Measurements from ENCODE around the gene TFEB.

The TFEB gene

DNA sequence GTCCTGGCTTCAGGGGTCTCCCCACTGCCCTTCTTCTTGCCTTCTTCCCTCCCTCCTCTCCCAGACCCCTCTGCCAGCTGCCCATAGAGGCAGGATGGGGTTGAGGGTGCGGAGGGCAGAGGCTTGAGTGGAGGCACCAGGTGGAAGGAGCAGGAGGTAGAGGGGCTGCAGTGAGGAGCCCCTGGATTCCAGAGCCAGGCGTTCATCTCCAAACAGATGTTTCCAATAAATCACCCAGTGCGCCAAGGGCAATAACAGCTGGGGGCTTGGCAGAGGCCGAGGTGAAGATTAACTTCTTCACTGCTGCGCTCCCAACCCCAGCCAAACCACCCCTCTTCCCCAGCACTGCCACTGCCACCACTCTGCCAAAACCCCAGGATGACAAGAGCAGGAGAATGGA is 86.5 kb downstream of the TFEB start:
- peaks cover 7% of the 10 kb centered on the region for H3K27me3 Mint-ChIP-seq
- no peak overlapping the region for H3K4me3 Mint-ChIP-seq
- H3K4me1 Mint-ChIP-seq (ENCODE audit: low read depth), result no peaks in the 10 kb centered on the region
- H3K27ac Mint-ChIP-seq, result no peak overlapping the region
- no peaks in the 10 kb centered on the region for H3K36me3 Mint-ChIP-seq
- H3K9me3 Mint-ChIP-seq (ENCODE audit: low read depth), result no peaks in the 10 kb centered on the region

DNA sequence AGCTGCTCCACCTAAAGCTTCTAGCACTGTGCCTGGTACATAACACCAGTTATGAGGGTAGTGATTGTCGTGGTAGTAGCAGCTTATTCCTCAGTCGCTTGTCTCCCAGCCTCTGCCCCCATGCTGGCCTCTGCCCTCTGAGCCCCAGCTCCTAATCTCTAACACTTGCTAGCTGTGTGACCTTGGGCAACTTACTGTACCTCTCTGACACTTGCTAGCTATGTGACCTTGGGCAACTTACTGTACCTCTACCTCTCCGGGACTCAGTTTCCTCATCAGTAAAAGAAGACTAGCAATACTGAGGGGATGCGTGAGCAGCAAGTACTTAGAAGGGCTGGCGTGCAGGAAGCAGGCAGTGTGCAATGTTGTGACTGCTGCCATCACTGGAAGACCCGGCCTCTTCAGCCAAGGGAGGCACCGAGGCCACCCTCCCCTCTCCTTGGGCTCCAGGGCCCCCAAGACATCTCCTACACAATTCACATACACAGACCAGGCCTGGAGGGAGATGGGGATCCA is 87.3 kb downstream of the TFEB start:
- H3K36me3 Mint-ChIP-seq, result no peaks in the 10 kb centered on the region
- H3K9me3 Mint-ChIP-seq (ENCODE audit: low read depth), result no peaks in the 10 kb centered on the region
- H3K4me1 Mint-ChIP-seq (ENCODE audit: low read depth), result no peaks in the 10 kb centered on the region
- H3K27me3 Mint-ChIP-seq, result peaks cover 7% of the 10 kb centered on the region
- H3K27ac Mint-ChIP-seq, result no peak overlapping the region
- no peak overlapping the region for H3K4me3 Mint-ChIP-seq

DNA sequence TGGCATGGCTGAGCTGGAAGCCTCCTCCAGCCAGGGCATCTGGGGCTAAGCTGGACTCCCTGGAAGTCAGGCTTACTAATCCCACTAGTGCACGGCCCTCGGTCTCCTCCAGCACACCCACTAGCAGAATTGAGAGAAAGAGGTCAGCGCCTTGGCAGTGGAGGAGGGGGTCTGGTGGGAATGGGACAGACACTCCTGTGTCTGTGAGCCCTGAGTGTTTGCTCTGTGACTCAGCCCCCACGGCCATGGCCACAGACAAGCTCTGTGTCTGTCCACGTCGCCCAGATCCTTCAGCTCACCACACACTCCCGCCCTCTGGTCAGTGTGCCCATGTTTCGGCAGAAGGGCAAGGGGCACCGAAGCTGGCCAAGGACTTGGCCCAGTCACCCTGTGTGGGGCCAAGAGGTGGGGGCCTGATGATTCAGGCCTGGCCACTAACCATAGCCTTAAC is 88.3 kb downstream of the TFEB start:
- Mint-ChIP-seq H3K27ac (no peak overlapping the region), H3K36me3 (no peaks in the 10 kb centered on the region), H3K4me3 (no peak overlapping the region), H3K9me3 (ENCODE audit: low read depth) (no peaks in the 10 kb centered on the region), H3K4me1 (ENCODE audit: low read depth) (no peaks in the 10 kb centered on the region), H3K27me3 (peaks cover 5% of the 10 kb centered on the region)

DNA sequence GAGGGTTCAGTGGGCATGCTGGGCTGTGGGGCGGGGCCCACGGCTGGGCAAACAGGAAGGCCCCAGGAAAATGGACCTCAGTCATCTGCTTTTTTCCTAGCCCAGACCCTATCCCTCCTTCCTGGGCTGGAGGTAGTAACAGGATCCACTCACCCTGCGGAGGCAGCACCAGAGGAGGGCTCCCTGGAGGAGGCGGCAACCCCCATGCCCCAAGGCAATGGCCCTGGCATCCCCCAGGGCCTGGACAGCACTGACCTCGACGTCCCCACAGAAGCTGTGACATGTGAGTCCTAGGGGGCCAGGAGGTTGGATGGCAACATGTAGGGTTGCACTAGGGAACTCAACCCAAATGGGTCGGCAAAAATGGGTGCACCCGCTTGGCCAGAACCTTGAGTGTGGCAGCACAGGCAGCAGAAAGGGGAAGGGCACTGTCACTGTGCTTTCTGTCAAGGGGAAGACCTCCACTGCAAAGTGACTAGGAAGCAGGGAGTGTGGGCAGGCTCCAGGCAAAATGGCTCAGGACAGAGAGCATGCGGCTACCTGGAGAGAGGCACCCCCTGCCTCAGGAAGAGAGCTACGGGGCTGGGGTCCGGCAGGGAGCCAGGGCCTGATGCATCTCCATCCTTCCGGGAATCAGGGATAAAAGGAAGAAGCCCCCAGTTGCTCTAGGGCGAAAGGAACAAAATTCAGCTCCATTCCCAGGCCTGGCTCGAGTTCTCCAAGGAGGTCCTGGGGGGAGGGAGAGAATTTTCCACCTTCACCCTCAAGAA is 89.2 kb downstream of the TFEB start:
- H3K27ac Mint-ChIP-seq, result no peak overlapping the region
- H3K4me1 Mint-ChIP-seq (ENCODE audit: low read depth), result no peaks in the 10 kb centered on the region
- H3K4me3 Mint-ChIP-seq, result no peak overlapping the region
- H3K27me3 Mint-ChIP-seq, result peaks cover 6% of the 10 kb centered on the region
- no peaks in the 10 kb centered on the region for H3K36me3 Mint-ChIP-seq
- H3K9me3 Mint-ChIP-seq (ENCODE audit: low read depth), result no peaks in the 10 kb centered on the region

DNA sequence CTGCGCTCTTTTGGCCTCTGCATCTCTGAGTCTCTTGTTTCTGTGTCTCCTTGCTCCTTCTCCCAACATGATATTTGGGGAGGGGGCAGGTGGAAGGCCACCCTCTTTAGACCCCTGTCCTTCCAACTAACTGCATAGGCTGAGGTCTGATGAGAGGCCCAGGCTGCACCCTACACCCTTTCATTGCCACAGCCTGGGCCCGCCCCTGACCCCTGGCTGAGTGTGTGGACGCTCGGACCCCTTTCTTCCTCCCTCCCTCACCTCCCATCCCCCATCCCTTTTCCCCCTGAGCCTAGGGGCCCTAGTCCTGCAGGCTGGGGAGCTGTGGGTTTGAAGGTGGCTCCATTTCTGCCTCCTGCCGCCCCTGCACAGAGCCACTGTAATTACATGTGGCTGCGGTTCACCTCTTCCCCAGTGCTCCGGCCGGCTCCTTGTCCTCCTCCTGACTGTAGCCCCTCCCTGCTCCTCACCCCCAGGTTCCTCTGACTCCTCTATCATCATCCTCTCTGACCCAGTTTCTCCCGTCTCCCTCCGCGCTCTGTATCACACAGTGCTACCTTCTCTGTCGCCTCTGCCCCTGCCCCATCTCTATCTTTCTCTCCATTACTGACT is 90.3 kb downstream of the TFEB start:
- no peaks in the 10 kb centered on the region for H3K36me3 Mint-ChIP-seq
- no peaks in the 10 kb centered on the region for H3K4me1 Mint-ChIP-seq (ENCODE audit: low read depth)
- H3K27me3 Mint-ChIP-seq, result peaks cover 10% of the 10 kb centered on the region
- no peak overlapping the region for H3K27ac Mint-ChIP-seq
- H3K4me3 Mint-ChIP-seq, result no peak overlapping the region
- H3K9me3 Mint-ChIP-seq (ENCODE audit: low read depth), result no peaks in the 10 kb centered on the region

DNA sequence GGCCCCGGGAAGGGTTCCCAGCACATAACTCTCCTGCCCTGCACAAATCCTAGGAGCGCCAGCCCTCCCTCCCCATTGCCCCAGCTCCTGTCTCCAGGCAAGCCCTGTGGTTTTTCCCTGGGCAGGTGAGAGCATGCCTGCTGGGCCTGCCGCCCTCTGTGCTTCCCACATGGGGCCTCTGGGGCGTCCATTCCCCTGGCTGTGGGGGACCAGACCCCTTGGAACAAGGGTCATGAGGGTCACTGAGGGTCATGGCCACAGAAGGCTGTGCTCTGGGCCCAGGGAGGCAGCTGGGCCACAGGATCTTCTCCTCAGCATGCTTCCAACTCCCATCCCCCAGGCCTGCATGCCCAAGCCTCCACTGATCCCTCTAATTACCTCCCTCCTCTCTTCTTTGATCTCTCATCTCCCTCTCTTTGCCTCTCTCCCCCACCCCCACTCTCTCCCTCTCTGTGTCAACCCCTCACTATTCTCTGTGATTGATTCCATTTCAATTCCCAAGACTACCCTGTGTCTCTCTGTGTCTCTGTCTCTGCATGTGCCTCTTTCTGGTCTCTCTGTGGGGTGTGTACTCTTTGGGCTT is 91.0 kb downstream of the TFEB start:
- Mint-ChIP-seq H3K27me3 (peaks cover 14% of the 10 kb centered on the region), H3K27ac (no peak overlapping the region), H3K36me3 (no peaks in the 10 kb centered on the region), H3K4me1 (ENCODE audit: low read depth) (peaks cover 4% of the 10 kb centered on the region), H3K4me3 (no peak overlapping the region), H3K9me3 (ENCODE audit: low read depth) (no peaks in the 10 kb centered on the region)

DNA sequence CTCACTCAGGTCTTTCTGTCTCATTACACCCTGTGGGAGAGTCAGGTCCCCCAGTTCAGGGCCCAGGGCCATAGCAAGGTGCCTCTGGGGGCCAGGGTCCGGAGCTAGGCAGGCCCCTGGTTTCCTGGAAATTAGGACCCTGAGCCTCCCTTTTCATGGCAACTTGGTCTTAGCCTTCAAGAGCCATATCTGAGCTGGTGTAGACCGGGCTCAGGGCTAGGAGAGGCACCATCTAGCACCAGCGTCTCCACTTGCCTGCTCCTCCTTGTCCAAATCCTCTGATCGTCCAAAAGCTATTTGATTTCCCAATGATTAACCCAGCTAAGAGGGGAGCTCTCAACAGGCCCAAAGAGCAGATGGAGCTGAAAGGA is 91.5 kb downstream of the TFEB start:
- Mint-ChIP-seq H3K27me3 (peaks cover 14% of the 10 kb centered on the region), H3K27ac (no peak overlapping the region), H3K4me1 (ENCODE audit: low read depth) (peaks cover 7% of the 10 kb centered on the region), H3K36me3 (no peaks in the 10 kb centered on the region), H3K4me3 (no peak overlapping the region), H3K9me3 (ENCODE audit: low read depth) (no peaks in the 10 kb centered on the region)

DNA sequence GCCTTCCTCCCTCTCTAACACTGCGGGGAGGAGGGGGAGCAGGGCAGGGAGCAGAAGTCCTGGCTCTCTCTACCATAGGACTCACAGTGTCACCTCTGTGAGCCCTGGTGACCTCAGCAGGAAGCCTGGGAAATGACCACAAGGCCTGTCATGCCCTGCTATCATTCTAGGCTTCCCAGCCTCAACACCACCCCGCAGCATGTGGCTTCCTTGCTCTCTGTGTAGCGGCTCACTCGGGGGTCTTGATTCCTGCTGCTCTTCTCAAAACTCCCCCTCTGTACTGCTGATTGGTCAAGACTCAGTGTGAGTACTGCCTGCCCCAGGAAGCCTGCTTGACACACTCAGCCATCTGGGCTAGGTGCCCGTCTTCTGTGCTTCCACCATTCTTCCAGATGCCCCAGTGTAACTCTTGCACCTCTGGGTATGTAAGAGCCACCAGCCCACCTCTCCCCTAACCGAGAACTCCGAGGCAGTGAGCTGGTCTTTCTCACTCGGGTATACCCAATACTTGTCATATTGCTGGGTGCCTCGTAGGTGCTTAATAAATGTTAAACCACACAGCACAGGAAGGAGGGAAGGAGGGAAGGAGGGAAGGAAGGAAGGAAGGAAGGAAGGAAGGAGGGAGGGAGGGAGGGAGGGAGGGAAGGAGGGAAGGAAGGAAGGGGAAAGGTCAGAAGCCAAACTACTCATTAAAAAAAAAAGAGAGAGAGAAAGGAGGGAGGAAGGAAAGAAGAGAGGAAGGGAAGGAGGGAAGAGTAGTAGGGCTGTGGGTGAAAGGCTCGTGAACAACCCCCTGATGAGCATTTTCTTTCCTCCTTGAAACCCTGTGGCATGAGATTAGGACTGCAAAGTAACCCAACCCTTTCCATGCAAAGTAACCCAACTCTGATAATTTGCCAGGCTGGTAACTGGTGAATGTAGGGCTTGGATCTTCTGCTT is 92.2 kb downstream of the TFEB start:
- Mint-ChIP-seq H3K27me3 (peaks cover 14% of the 10 kb centered on the region), H3K4me1 (ENCODE audit: low read depth) (peaks cover 8% of the 10 kb centered on the region), H3K4me3 (no peak overlapping the region), H3K27ac (no peak overlapping the region), H3K36me3 (no peaks in the 10 kb centered on the region), H3K9me3 (ENCODE audit: low read depth) (no peaks in the 10 kb centered on the region)

DNA sequence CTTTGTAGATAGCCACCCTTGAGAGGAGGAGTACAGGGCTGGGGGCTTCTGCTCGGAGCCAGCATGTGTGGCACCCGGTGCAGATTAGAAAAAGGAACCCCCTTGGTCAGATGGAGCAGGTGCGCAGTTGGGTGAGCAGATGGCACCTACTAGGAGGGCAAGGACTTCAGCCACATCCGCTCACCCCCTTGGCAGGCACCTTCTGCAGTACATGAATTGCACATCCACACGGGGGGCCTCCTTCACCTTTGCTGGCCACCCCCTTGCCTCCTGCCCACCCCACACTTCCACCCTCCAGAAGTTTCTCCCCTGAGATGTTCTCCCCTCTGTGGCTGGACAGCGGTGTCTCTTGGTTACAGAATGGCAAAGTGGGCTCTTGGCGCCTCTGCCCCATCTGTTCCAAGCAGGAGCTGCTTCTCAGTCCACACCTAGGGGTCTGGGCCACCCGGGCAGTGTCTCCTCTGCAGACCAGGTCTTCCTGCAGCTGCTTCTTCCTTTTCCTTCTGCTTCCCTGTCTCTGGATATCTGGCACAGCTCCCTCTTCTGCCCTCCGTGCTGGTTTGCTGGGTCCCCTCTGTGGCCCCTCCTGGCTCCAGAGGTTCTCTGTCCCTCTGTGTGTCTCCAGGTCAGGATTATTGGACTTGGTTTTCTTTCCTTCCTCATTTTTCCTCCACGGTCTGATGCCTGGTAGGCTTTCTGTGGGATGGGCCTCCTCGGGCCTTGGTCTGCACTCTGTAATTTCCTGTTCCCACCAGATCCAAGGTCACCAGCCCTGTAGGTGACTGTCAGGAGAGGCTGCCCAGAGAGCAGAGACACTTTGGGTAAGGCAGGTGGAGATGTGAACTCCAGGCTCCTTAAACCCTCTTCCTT is 93.1 kb downstream of the TFEB start:
- H3K4me3 Mint-ChIP-seq, result no peak overlapping the region
- peaks cover 19% of the 10 kb centered on the region for H3K27me3 Mint-ChIP-seq
- no peak overlapping the region for H3K27ac Mint-ChIP-seq

DNA sequence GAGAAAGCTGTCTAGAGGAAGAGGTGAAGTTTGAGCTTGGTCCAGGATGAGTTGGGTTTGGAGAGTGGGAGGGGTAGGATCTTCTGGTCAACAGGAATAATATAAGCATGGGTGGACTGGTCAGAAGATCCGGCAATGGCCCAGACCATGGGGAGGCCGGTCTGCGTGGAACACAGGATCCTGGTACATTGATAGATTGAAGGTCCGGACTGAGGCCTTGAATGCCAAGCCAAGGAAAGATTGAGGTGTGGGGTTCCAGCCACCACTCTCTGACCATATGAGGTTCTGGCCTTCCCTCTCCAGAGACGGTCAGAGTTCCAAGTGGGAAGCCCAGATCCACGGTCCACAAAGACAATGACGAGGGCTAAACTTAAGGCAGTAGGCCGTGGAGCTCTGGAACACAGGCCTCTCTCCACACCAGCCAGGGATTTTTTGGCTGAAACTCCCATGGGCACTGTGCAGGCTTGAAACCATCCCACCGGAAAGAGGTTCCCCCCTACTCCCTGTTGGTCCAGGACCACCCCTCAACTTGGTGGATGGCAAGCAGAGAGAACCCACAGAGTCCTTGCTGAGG is 94.0 kb downstream of the TFEB start:
- Mint-ChIP-seq H3K27me3 (peaks cover 22% of the 10 kb centered on the region), H3K9me3 (ENCODE audit: low read depth) (no peaks in the 10 kb centered on the region), H3K4me3 (no peak overlapping the region), H3K36me3 (no peaks in the 10 kb centered on the region), H3K27ac (no peak overlapping the region), H3K4me1 (ENCODE audit: low read depth) (peaks cover 16% of the 10 kb centered on the region)

More for the DNA sequence above, 93.1 kb downstream of the TFEB start:
- Mint-ChIP-seq H3K9me3 (ENCODE audit: low read depth) (no peaks in the 10 kb centered on the region), H3K4me1 (ENCODE audit: low read depth) (peaks cover 13% of the 10 kb centered on the region), H3K36me3 (no peaks in the 10 kb centered on the region)

DNA sequence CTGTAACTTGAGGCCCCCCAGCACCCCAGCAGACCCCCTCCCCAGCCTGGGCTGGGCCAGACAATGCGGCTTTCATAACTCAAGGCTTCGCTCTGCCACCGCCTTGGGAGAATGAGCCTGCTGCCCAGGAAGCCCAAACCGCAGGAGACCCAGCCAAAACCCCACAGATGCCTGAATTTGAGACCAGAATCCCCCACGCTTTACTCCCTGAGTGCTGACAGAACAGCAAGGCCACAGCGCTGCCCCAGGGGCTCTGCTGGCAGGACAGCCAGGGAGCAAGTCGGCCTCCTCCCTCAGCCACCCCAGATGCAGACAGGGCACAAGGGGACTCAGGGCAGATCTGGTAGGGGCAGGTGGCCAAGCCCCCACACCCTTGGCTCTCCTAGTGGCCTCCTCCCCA is 95.0 kb downstream of the TFEB start:
- no peak overlapping the region for H3K27ac Mint-ChIP-seq
- no peaks in the 10 kb centered on the region for H3K9me3 Mint-ChIP-seq (ENCODE audit: low read depth)
- H3K4me1 Mint-ChIP-seq (ENCODE audit: low read depth), result peaks cover 16% of the 10 kb centered on the region
- H3K36me3 Mint-ChIP-seq, result no peaks in the 10 kb centered on the region
- peaks cover 21% of the 10 kb centered on the region for H3K27me3 Mint-ChIP-seq
- no peak overlapping the region for H3K4me3 Mint-ChIP-seq

DNA sequence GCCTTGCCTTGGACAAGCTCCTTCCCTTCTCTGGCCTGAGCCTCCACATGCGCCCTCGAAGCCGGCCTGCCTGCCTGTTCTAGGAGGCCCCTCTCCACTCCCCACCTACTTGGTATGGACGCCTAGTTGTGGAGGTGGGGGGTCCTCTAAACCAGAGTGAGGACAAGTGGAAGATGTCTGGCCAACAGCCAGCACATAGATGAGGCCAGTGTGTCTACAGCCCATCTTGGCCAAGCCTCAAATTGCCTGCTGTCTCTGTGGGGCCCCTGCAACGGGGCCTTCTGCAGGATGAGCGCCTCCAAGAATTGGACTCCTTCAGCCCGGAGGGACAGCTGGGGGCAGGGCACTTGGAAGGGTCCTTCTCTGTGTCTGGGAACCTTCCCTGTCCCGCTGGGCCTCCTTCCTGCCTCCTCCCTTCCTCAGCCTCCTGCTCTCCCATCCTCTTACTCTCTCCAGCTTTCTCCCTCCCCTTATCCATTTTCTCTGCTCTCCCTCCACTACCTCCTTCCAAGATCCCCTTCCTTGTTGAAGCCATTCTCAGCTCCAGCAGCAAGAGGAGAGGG is 95.5 kb downstream of the TFEB start:
- no peaks in the 10 kb centered on the region for H3K9me3 Mint-ChIP-seq (ENCODE audit: low read depth)
- no peak overlapping the region for H3K27ac Mint-ChIP-seq
- no peaks in the 10 kb centered on the region for H3K36me3 Mint-ChIP-seq
- peak overlapping the region; percentile 73 for H3K4me3 Mint-ChIP-seq
- H3K27me3 Mint-ChIP-seq, result peaks cover 21% of the 10 kb centered on the region
- H3K4me1 Mint-ChIP-seq (ENCODE audit: low read depth), result peaks cover 16% of the 10 kb centered on the region

DNA sequence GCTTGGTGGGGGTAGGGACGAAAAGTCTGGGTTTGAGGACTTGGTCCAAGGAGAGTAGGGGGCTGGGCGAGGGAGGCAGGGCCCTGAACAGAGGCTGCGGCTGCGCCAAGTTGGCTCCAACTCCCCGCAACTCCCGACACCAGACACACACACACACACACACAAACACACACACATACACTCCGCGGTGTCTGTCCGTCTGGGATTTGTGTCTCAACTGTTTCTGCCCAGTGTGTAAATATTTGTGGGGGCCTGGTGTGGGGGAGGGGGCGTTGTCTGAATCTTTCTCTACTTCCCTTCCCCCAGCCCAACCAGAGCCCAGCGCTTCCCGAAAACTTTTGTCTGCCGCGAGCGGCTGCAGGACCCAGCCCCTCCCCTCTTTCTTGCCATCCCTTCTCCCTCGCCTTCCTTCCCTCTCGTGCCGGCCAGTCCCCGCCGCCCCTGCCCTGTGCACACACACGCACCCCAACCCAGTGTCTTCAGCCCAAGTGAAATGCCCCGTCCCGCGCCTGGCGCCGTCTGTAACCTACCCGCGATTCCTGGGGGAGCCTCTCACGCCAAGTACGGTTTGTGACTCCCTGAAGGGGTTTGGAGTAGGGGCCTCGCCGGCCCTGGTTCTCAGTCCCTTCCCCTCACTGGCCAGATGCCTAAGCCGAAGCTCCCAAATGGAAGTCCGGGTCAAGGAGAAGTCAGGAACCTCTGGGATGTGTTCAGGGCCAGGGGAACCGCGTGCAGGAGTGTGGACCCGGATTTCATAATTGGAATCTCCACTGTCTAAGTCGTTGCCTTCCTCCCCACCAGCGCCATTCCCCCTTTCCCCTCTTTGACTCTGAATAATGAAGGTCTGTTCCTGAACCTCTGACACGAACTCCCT is 96.2 kb downstream of the TFEB start:
- H3K27me3 Mint-ChIP-seq, result peaks cover 21% of the 10 kb centered on the region
- H3K27ac Mint-ChIP-seq, result no peak overlapping the region
- no peaks in the 10 kb centered on the region for H3K36me3 Mint-ChIP-seq
- H3K9me3 Mint-ChIP-seq (ENCODE audit: low read depth), result no peaks in the 10 kb centered on the region
- peaks cover 16% of the 10 kb centered on the region for H3K4me1 Mint-ChIP-seq (ENCODE audit: low read depth)
- peak overlapping the region; percentile 73 for H3K4me3 Mint-ChIP-seq

Measured in activated naive CD8-positive, alpha-beta T cell (primary cell).